ENCODE data around the gene PSD2. TPM values are rescaled to one million over a fixed set of nuclear protein-coding genes. Genes with fewer than 3 reads are reported as not detected.

The PSD2 gene
- total and polyA plus RNA-seq, 2 experiments from 2014 or later, result 0.08 to 0.10 TPM

- DNase-seq (ENCODE audit: low spot score) (no peak), ATAC-seq (no peak)
- no peaks in the 10 kb centered on the region; the same call in 2 of the 3 replicates for H3K4me1 Mint-ChIP-seq
- H3K4me3 Mint-ChIP-seq, result no peak overlapping the region
- H3K9me3 Mint-ChIP-seq, result no peaks in the 10 kb centered on the region
- no peaks in the 10 kb centered on the region; the same call in 1 of the 2 replicates for H4K20me1 ChIP-seq (replicated peaks; ENCODE audit: insufficient read depth)
- H3K4me1 ChIP-seq (ENCODE audit: insufficient read depth), result no peaks in the 10 kb centered on the region
- H3K36me3 Mint-ChIP-seq (ENCODE audit: low read depth), result no peaks in the 10 kb centered on the region
- no peak overlapping the region for H3K4me2 ChIP-seq
- peaks cover 21% of the 10 kb centered on the region for H3K27me3 Mint-ChIP-seq (ENCODE audit: insufficient read depth, low read depth, poor library complexity)
- no peak overlapping the region for H3K27ac ChIP-seq (ENCODE audit: low read depth)
- H3K27ac Mint-ChIP-seq, result no peak overlapping the region
- H3K27me3 ChIP-seq (ENCODE audit: insufficient read depth), result 0 out of 2 replicates have a peak, but pooled peaks cover 9% of the 10 kb centered on the region
- H2AFZ ChIP-seq, result no peak overlapping the region
- H3K9me2 ChIP-seq (ENCODE audit: insufficient read depth), result peaks cover 2% of the 10 kb centered on the region; the same call in 1 of the 2 replicates
- H3F3A ChIP-seq (replicated peaks; ENCODE audit: low read depth), result no peaks in the 10 kb centered on the region
- H3K36me3 ChIP-seq (ENCODE audit: insufficient read depth), result no peaks in the 10 kb centered on the region
- no peak overlapping the region for H3K4me3 ChIP-seq
- TF ChIP-seq ZNF331 (CRISPR knock-in tag; IDR thresholded peaks at IDR 0.05; ENCODE audit: low read depth), result no peak
- no peak for TF ChIP-seq CTCF (conservative IDR thresholded peaks at IDR 0.05; ENCODE audit: low read depth in 2 of 2)
- no peak for TF ChIP-seq POLR2AphosphoS5 (IDR thresholded peaks at IDR 0.05; ENCODE audit: low read depth)
- no peak for TF ChIP-seq EZH2phosphoT487 (IDR thresholded peaks at IDR 0.05; ENCODE audit: unreplicated experiment)
- TF ChIP-seq EZH2 (IDR thresholded peaks at IDR 0.05; ENCODE audit: low read depth, unreplicated experiment), result no peak
- no peak for TF ChIP-seq JUNB (IDR thresholded peaks at IDR 0.05; ENCODE audit: unreplicated experiment)
- no peak for TF ChIP-seq REST (IDR thresholded peaks at IDR 0.05; ENCODE audit: unreplicated experiment)
- no peak for TF ChIP-seq STAT1 (IDR thresholded peaks at IDR 0.05; ENCODE audit: unreplicated experiment)
- TF ChIP-seq ZNF114 (CRISPR knock-in tag; IDR thresholded peaks at IDR 0.05), result no peak
- no peaks in the 10 kb centered on the region for H3K79me2 ChIP-seq (replicated peaks; ENCODE audit: insufficient read depth)
These were observed 9.9 kb downstream of the PSD2 start for GRCh38 chr5:139805545-139805944.

- Histone ChIP-seq H3K36me3 (ENCODE audit: insufficient read depth) (no peaks in the 10 kb centered on the region), H3F3A (replicated peaks; ENCODE audit: low read depth) (no peaks in the 10 kb centered on the region), H3K4me1 (ENCODE audit: insufficient read depth) (no peaks in the 10 kb centered on the region), H3K27me3 (ENCODE audit: insufficient read depth) (0 out of 2 replicates have a peak, but pooled peaks cover 7% of the 10 kb centered on the region), H3K4me2 (no peak overlapping the region), H3K79me2 (replicated peaks; ENCODE audit: insufficient read depth) (no peaks in the 10 kb centered on the region), H3K4me3 (no peak overlapping the region), H2AFZ (no peak overlapping the region), H4K20me1 (replicated peaks; ENCODE audit: insufficient read depth) (no peaks in the 10 kb centered on the region; the same call in 1 of the 2 replicates), H3K9me2 (ENCODE audit: insufficient read depth) (peaks cover 2% of the 10 kb centered on the region; the same call in 1 of the 2 replicates), H3K27ac (ENCODE audit: low read depth) (no peak overlapping the region)
- ATAC-seq (no peak), DNase-seq (ENCODE audit: low spot score) (no peak)
- Mint-ChIP-seq H3K27ac (no peak overlapping the region), H3K27me3 (ENCODE audit: insufficient read depth, low read depth, poor library complexity) (peaks cover 23% of the 10 kb centered on the region), H3K4me1 (no peaks in the 10 kb centered on the region; the same call in 2 of the 3 replicates), H3K9me3 (no peaks in the 10 kb centered on the region), H3K36me3 (ENCODE audit: low read depth) (no peaks in the 10 kb centered on the region), H3K4me3 (no peak overlapping the region)
- TF ChIP-seq JUNB (IDR thresholded peaks at IDR 0.05; ENCODE audit: unreplicated experiment) (no peak), ZNF331 (CRISPR knock-in tag; IDR thresholded peaks at IDR 0.05; ENCODE audit: low read depth) (no peak), EZH2phosphoT487 (IDR thresholded peaks at IDR 0.05; ENCODE audit: unreplicated experiment) (no peak), EZH2 (IDR thresholded peaks at IDR 0.05; ENCODE audit: low read depth, unreplicated experiment) (no peak), REST (IDR thresholded peaks at IDR 0.05; ENCODE audit: unreplicated experiment) (no peak)
These were observed 10.5 kb downstream of the PSD2 start for GRCh38 chr5:139806111-139806510.
